ENCODE results near the gene HEYL.
"Not testable (repeated sequence)": the region's sequence is repeated elsewhere in the genome, so short reads cannot be mapped to it uniquely, and the experiment has no call there.

Gene HEYL

DNA sequence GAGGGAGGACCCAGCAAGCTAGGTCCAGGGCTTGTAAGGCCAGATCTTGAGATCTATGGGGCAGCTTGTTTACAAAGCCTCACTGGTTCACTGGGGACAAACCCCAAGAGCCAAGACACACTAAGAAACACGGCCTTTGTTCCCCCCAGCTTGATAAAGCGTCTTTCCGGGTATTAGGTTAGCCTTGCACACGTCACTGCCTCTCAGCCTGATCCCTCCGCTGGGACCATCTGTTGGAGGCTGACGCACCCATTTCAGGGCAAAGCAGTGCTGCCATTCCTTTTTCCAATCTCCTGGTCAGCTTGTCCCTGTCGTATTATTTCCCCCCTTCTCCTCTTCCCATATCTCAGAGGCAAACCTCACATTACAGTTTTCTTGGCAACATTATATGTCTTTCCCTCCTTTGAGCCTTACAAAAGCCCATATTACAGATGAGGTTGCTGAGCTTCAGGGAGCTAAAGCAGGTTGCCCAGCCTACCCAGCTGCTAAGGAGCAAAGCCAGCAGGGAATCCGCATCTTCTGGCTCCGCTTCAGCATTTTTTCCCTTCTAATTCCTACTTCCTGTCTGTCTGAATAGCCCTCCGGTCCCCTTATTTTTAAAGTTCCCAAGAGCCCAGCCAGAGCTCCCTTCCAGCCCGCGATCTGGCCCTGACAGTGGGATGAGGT, 4.1 kb downstream of the HEYL start:
- DNase-seq = no peak

DNA sequence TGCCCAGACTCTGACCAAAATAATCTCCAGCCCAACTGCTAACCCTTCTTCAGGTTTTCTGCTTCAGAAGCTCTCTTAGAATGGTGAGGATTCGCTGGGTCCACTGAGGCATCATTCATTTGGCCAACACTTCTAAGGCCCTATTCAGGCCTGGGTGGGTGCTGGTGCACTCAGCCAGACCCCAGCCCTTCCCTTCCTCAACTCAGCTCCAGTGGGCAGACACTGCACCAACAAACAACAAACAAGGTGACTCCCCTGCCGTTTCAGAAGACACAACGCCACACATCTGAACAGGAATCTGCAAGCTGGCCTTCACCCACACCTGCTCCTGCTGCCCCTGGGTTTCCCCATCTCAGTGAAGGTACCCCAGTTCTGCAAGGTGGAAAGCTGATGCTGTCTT, 6.0 kb downstream of the HEYL start:
- no peak for DNase-seq

GRCh38 chr1:39632682-39633417, 6.6 kb downstream of the HEYL start:
- DNase-seq = no peak

- no peak for DNase-seq
Measured at GRCh38 chr1:39632323-39632681, 7.1 kb downstream of the HEYL start.

DNA sequence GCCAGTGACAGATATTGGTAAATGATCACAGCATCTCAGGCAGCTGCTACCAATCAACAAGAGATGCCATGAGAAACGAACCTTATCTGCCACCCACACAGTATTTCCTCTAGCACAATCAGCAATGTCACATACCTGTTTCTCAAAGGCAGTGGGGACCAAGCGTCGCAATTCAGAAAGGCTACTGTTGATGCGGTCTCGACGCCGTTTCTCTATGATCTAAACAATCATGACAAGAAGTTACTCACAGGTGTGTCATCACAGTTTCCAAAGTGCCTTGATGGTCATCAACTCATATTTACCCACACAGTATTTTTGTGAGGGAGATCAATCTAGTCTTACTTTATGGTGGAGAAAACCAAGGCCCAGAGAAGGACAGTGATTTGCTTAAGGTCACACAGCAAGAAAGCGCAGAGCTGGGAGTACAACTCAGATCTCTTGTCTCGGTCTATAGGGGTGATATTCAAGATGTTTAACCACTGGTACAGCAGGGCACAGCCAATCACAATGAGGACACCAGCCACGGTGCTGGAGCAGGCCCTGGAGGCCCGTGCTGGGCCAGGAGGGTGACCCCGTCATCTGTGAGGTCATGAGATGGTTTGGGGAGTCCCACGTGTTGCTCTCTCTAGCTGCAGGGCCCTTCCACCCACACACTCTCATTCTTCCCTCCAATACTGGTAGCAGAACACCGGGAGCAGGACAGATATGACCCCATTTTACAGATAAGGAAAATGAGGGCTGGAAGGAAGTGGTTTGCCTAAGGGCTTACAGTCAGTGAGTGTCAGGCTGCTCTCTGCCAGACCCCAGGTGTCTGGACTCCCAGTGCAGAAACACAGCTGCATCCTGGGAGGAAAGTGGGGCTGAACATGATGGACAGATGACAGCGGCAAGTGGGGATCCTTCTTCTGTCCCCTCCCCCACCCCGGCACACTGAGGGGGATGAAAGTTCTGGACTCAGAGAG, 7.8 kb downstream of the HEYL start:
- no peak for DNase-seq

- DNase-seq = no peak
Measured at GRCh38 chr1:39628807-39629350, 10.6 kb downstream of the HEYL start.

DNA sequence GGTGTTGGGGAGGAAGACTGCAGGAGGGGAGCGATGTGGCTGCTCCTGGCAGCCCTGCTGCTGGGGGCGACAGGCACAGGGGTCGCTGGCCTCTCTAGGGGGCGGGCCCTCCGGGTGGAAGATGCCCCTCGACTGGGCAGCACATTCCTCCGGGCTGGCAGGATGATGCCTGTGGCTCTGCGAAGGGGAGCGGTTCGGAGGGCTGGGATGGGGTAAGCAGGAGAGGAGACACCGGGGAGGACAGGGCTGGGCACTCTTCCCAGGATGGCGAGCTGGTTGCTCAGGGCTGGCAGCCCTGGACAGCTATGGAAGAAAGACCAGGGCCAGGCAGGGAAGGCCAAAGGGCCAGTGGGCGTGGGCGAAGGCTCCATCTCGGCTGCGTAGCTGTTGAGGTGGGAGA, 12.8 kb downstream of the HEYL start:
- DNase-seq = no peak

DNA sequence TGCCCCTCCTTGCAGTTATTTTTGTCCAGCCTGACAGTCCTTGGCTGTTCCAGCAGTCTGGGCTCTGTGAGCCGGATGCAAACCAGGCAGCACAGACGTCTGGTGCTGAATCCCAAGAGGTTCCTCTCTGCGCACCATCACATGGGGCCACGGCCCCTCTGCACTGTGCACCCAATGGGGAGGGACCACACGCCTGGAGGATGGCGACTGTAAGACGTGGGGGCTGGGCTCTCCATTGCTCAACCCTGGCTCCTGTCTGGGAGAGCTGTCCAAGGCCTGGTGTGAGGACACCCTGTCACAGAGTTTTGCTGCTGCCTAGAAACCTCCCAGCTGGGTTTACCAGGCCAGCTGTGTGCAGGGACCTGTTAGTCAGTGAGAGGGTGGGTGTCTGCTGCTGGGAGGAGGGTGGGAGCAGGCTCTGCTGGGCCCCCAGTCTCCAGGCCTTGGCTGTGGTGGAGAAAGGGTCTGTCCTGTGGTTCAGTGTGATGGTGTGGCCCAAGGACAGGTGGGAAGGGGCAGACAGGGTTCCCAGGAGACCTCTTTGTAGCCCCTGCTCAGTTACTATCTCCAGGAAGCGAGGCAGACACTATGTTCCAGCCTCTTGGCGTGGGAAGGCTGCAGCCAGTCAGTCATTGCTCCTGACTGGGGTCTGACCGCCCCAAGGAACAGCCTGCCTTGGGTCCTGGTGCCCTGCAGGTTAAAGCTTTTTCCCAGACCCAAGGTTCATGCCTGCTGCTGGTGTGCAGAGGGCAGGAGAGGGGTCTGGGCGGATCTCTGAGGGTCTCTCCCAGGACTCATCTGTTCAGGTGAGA, 13.8 kb downstream of the HEYL start:
- no peak for DNase-seq

- DNase-seq = no peak
Measured at GRCh38 chr1:39625009-39625408, 14.4 kb downstream of the HEYL start.

DNA sequence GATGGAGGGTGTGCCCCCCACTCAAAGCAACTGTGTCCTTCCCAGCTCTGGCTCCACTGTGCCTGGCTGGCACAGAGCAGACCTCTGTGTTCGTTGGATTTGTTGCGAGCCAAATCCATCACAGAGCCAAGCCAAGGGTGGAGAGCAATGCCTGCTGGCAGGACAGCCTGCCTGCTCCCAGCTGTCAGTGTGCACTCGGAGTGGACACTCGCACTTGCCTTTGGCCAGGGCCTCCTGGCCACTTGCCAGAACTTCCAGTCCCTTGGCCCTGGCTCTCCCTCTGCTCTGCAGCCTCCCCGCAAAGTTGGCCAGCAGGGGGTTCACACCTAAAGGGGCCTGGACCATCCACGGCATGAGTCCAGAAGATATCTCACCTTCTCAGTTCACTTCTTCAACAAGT, 16.4 kb downstream of the HEYL start:
- no peak for DNase-seq

- DNase-seq = no peak
Measured at GRCh38 chr1:39622427-39622826, 17.0 kb downstream of the HEYL start.

DNA sequence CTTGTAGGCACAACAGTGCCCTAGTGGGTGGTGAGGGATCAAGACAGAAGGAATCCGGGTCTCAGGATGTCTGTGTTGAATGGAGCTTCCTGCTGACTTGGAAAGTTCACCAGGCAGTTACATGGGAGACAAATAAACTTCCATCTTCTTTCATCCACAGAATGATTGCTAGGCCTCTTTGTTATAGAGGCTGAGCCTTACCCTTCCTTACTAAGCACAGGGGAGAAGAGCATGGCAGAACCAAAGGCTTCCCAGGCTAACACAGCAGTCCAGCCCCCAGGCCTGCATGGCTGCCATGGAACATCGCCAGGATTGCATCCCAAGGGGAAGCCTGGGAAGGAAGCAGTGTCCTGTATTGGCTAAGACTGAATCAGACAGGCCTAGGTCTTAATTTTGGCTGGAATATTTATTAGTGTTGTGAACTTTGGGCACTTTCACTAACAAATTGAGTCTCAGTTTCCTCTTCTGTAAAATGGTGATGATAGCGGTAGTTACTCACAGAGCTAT, 18.7 kb downstream of the HEYL start:
- DNase-seq = no peak

DNA sequence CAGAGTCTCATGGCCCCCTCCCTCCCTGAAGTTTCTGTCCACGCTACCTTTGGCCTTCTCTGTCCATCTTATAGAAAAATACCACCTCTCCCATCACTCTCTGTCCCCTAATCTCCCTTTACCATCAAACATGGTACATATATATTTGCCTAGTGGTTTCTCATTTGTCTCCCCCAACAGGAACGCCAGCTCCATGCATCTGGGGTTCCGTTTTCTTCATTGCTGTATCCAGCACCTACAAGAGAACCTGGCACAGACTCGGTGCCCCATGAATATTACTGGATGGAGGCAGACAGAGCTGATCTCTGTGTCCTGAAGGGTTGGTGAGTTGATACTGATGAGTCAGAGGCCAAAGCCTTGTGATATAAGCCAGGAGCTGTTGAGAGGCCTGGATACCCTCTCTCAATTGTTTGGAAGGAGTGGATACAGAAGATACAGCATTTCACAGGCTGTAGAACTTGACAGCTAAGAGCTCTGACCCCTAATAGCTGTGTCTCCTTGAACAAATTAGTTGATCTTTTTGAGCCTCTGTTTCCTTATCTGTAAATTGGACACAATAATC, 21.9 kb downstream of the HEYL start:
- no peak for DNase-seq

- no peak for DNase-seq
Measured at GRCh38 chr1:39615086-39615673, 24.3 kb downstream of the HEYL start.

DNA sequence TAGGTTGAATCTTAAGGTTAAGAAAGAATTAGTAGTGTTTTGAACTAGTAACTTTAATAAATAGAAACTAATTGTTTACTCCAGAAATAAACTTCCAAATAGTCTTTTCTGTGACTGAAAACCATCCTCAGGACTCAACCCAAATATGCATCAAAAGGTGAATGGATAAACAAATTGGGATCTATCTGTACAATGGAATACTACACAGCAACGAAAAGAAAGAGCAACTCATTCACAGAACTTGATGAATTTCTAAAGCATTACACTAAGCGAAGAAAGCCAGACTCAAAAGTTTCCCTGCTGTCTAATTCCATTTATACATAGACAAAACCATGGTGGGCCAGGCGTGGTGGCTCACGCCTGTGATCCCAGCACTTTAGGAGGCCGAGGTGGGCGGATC, 25.0 kb downstream of the HEYL start:
- no peak for DNase-seq

- no peak for DNase-seq
Measured at GRCh38 chr1:39613250-39613649, 26.2 kb downstream of the HEYL start.

DNA sequence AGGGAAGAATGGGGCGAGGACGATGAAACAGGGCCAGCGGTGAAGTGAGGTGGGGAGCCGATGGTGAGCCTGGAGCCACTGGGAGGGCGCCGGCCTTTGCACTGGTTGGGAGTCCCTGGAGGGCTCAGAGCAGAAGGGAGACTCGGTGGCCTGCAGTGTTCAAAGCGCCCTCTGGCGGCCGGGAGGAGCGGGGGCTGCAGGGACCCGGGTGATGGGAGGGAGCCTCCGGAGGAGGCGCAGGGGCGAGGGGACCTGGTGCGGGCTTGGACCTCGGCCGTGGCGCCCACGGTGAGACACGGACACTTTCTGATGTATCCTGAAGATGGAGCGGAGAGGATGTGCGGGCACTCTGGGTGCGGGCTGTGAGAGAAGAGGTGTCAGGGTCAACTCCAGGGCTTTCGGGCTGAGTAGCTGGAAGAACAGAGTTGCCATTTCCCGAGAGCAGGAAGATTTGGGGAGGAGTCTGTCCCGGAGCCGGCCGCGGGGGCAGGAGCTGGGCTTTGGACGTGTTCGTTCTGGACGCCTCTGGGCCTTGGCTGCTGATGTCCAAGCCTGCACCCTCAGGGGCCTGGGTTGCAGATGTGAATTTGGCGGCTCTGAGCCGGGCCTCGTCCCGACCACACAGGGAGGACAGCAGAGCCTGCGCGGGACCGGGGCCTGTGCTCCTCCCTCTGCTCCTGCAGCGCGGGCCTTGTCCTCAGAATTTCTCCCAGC, 29.7 kb downstream of the HEYL start:
- DNase-seq = peak; percentile 76

- DNase-seq = no peak
Measured at GRCh38 chr1:39608921-39609320, 30.5 kb downstream of the HEYL start.

DNA sequence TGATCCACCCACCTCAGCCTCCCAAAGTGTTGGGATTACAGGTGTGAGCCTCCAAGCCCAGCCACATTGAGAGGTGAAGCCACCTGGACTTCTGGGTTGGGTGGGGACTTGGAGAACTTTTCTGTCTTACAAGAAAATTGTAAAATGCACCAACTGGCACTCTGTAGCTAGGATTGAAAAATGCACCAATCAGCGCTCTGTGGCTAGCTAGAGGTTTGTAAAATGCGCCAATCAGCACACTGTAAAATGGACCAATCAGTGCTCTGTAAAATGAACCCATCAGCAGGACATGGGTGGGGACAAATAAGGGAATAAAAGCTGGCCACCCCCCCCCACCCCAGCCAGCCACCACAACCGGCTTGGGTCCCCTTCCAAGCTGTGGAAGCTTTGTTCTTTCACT, 35.8 kb downstream of the HEYL start:
- DNase-seq = not testable (repeated sequence)

GRCh38 chr1:39601667-39602255, 37.7 kb downstream of the HEYL start:
- not testable (repeated sequence) for DNase-seq

Measured in activated CD4-positive, alpha-beta T cell treated with anti-CD3 and anti-CD28 coated beads, Interleukin-2, amount 50 U/mL, for 4 hours (primary cell).